ENCODE data around the gene PRADC1. TPM values are rescaled to one million over a fixed set of nuclear protein-coding genes. Genes with fewer than 3 reads are reported as not detected.
A peak's percentile ranks its signal among the peaks of the same experiment; 100 is the strongest.

Gene PRADC1
- total and polyA plus RNA-seq, 9 of the 15 experiments (the other 6 are each of a cell fraction or from before 2014, with no cell fraction given): 7.3 to 47.4 (median 34.2) TPM

DNA sequence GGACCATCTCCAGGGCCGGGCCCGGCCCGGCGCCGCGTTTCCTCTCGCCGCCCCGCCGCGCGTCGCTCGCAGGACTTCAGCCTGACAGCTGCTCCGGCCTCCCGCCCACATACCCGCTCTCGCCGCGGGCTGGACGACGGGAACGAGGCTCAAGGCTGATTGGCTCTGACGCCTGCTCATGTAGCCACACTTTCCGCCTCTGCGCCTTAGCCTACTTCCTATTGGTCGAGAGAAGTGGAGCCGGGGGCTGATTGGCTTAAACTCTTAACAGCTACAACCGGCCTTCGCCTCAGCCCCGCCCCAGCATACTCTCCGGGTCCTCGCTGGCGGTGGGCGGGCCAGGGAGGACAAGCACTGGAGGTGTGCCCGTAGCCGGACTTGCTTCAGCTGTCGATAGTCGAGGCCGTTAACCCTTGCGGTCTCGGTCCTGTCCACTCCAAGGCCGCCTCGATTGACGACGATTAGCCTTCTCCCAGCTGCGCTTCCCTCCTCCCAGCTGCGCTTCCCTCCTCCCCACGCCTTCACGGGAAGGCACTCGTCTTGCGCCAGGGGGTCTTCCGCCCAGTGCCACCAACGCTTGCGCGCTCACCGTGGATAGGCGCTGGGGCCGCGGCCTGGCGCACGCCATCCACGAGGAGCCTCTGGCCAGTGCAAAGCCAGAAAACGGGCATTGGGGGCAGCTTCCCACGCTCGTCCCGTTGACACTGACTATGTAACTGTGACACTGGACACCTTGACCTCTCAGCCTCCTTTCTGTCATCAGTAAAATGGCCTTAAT is at the start of gene PRADC1 (continued):
- TF ChIP-seq UBTF (IDR thresholded peaks at IDR 0.05; ENCODE audit: borderline replicate concordance in 1 of 2, low read depth in 2 of 2, low read length in 2 of 2) (0 out of 4 replicates have a peak, but pooled peaks have one; percentile 19 to 54), NFE2 (IDR thresholded peaks at IDR 0.05; ENCODE audit: low read depth) (no peak), ETV1 (tag; conservative IDR thresholded peaks at IDR 0.05; ENCODE audit: low read depth) (no peak), GABPB1 (CRISPR knock-in tag; IDR thresholded peaks at IDR 0.05) (no peak), NR2C2 (CRISPR knock-in tag; IDR thresholded peaks at IDR 0.05) (no peak), NR2C2 (tag; IDR thresholded peaks at IDR 0.05) (no peak), TAF1 (IDR thresholded peaks at IDR 0.05; ENCODE audit: control insufficient read depth, extremely low read depth, insufficient read depth, low read length, severe bottlenecking) (peak; percentile 22), CCNT2 (IDR thresholded peaks at IDR 0.05; ENCODE audit: borderline replicate concordance, extremely low read depth, insufficient read length, low read depth, low read length) (peak; percentile 62), MXI1 (IDR thresholded peaks at IDR 0.05; ENCODE audit: low read depth, low read length) (no peak; the same call in 1 of the 2 replicates), BHLHE40 (IDR thresholded peaks at IDR 0.05; ENCODE audit: low read length) (no peak), RAD51 (IDR thresholded peaks at IDR 0.05; ENCODE audit: borderline replicate concordance, low read depth) (no peak), MAX (CRISPR knock-in tag; IDR thresholded peaks at IDR 0.05) (peak; percentile 64), NCOR1 (IDR thresholded peaks at IDR 0.05) (no peak), SNRNP70 (optimal IDR thresholded peaks at IDR 0.05; ENCODE audit: low read depth, low read length) (no peak), ARID1B (IDR thresholded peaks at IDR 0.05) (peak; percentile 33; the same call in 1 of the 2 replicates), YBX1 (IDR thresholded peaks at IDR 0.05) (no peak), SREBF2 (CRISPR knock-in tag; IDR thresholded peaks at IDR 0.05) (no peak), RBM25 (IDR thresholded peaks at IDR 0.05; ENCODE audit: low read depth, low read length, severe bottlenecking) (peak; percentile 94), ZNF584 (CRISPR knock-in tag; IDR thresholded peaks at IDR 0.05; ENCODE audit: low read depth) (no peak), SREBF1 (IDR thresholded peaks at IDR 0.05; ENCODE audit: borderline replicate concordance, low read depth, low read length) (no peak), ZNF146 (CRISPR knock-in tag; IDR thresholded peaks at IDR 0.05; ENCODE audit: unreplicated experiment) (no peak), ZNF121 (CRISPR knock-in tag; conservative IDR thresholded peaks at IDR 0.05) (no peak), PHF20 (IDR thresholded peaks at IDR 0.05; ENCODE audit: partially characterized antibody) (peak; percentile 26)
- TF ChIP-seq, protein P1, sequence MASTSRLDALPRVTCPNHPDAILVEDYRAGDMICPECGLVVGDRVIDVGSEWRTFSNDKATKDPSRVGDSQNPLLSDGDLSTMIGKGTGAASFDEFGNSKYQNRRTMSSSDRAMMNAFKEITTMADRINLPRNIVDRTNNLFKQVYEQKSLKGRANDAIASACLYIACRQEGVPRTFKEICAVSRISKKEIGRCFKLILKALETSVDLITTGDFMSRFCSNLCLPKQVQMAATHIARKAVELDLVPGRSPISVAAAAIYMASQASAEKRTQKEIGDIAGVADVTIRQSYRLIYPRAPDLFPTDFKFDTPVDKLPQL (IDR thresholded peaks at IDR 0.05; ENCODE audit: extremely low read depth, insufficient read length): no peak
- TF ChIP-seq, protein P2, sequence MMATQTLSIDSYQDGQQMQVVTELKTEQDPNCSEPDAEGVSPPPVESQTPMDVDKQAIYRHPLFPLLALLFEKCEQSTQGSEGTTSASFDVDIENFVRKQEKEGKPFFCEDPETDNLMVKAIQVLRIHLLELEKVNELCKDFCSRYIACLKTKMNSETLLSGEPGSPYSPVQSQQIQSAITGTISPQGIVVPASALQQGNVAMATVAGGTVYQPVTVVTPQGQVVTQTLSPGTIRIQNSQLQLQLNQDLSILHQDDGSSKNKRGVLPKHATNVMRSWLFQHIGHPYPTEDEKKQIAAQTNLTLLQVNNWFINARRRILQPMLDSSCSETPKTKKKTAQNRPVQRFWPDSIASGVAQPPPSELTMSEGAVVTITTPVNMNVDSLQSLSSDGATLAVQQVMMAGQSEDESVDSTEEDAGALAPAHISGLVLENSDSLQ (IDR thresholded peaks at IDR 0.05): peak; percentile 99

Measured in K562 (cell line).